CD4-positive, alpha-beta T cell (primary cell): ENCODE results near the gene PGF. TPM values are rescaled to one million over a fixed set of nuclear protein-coding genes. Genes with fewer than 3 reads are reported as not detected.

Experiments
- ATAC-seq: fragments of 200-7000 bp; cut with Tn5 transposase; one replicate; pipeline ENCODE4 v1.10.0; 2022; ENCODE audit warnings: mild to moderate bottlenecking; ENCODE audit not compliant: poor library complexity
- CTCF ChIA-PET: fragments of 350-600 bp; sonication (Branson Sonifier 250); formaldehyde crosslinking; loops from one replicate; lab custom pipeline; 2021; ENCODE audit warnings: antibody characterized with exemption, inconsistent platforms; lab: Charles Lee
- POLR2A ChIA-PET: fragments of 350-600 bp; sonication (Branson Sonifier 250); formaldehyde crosslinking; loops from one replicate; lab custom pipeline; 2021; ENCODE audit warnings: antibody characterized with exemption, inconsistent platforms; lab: Charles Lee
- DNase-seq, 14 experiments: peaks; one replicate each; pipeline ENCODE4 v3.0.0-alpha.2; 2013 to 2020; ENCODE audit warnings: mixed read lengths in 2 of 14
- H3K27ac ChIP-seq, 2 donors: one replicate each; pipeline versions ENCODE4 v1.5.1 to v1.7.0; 2013; ENCODE audit warnings: low read length in 2 of 2, low read depth in 1 of 2, mild to moderate bottlenecking in 1 of 2
- H3K27me3 ChIP-seq, 2 experiments: 1 replicate in 1 of 2; 2 replicates in 1 of 2; pipeline versions ENCODE4 v1.6.1 to v1.7.0; 2013; ENCODE audit warnings: low read length in 2 of 2, control low read depth in 1 of 2, mild to moderate bottlenecking in 1 of 2, moderate library complexity in 1 of 2; ENCODE audit not compliant: insufficient read depth in 2 of 2, control insufficient read depth in 1 of 2
- H3K36me3 ChIP-seq: one replicate; pipeline ENCODE4 v1.6.1; 2013; ENCODE audit warnings: low read length, control low read depth; ENCODE audit not compliant: insufficient read depth
- H3K4me1 ChIP-seq: one replicate; pipeline ENCODE4 v1.6.1; 2013; ENCODE audit warnings: low read length, control low read depth; ENCODE audit not compliant: insufficient read depth
- H3K4me3 ChIP-seq: one replicate; pipeline ENCODE4 v1.5.1; 2013; ENCODE audit warnings: mild to moderate bottlenecking, low read length, moderate library complexity
- H3K9me3 ChIP-seq, 2 experiments: 1 replicate in 1 of 2; 2 replicates in 1 of 2; pipeline versions ENCODE4 v1.6.1 to v1.7.0; 2013; ENCODE audit warnings: low read length in 2 of 2, mild to moderate bottlenecking in 2 of 2, control low read depth in 1 of 2, moderate library complexity in 1 of 2; ENCODE audit not compliant: control insufficient read depth in 1 of 2, insufficient read depth in 1 of 2
- H3K27ac Mint-ChIP-seq: one replicate; pipeline ENCODE4 v1.8.0; 2020; ENCODE audit warnings: mixed read lengths
- H3K27me3 Mint-ChIP-seq: one replicate; pipeline ENCODE4 v1.8.0; 2021; ENCODE audit warnings: mixed read lengths
- H3K36me3 Mint-ChIP-seq: one replicate; pipeline ENCODE4 v1.8.0; 2021; ENCODE audit warnings: low read depth, mixed read lengths
- H3K4me1 Mint-ChIP-seq: one replicate; pipeline ENCODE4 v1.8.0; 2021; ENCODE audit warnings: low read depth, mixed read lengths
- H3K4me3 Mint-ChIP-seq: one replicate; pipeline ENCODE4 v1.8.0; 2020; ENCODE audit warnings: mild to moderate bottlenecking, mixed read lengths
- H3K9me3 Mint-ChIP-seq: one replicate; pipeline ENCODE4 v1.8.0; 2020; ENCODE audit warnings: mixed read lengths
- intact Hi-C, 2 experiments: fragments of 100-400 bp; cut with DNase I in 1 of 2; cut with micrococcal nuclease in 1 of 2; formaldehyde crosslinking; loops; one replicate each; pipeline versions ENCODE4 v1.15.1 to v1.9.0; 2023 to 2025; cut with DNase I, micrococcal nuclease
- total RNA-seq, 174 experiments: library from RNA in 2 of 174; stranded (reverse) in 2 of 174; gene quantifications; one replicate each; pipeline ENCODE4 v1.2.3 and lab custom pipeline; 2021 to 2026
- TF ChIP-seq, protein P1 (sequence below): fragments of 200-600 bp; IDR thresholded peaks from one replicate; pipeline ENCODE4 v1.8.0; 2022; ENCODE audit warnings: antibody characterized with exemption, mild to moderate bottlenecking

PGF gene
- total RNA-seq, 2 experiments from 2014 or later, result 0.11 TPM; not detected in 1

GRCh38 chr14:74922752-74923401 lies 32.5 kb downstream of the PGF start, which contains the start of gene RPS6KL1:
TSS of gene RPS6KL1 (minus strand) at chr14:74923260. CDS start at chr14:74921541, 1,719 bp downstream.
- Mint-ChIP-seq H3K27ac (peak within 1 kb of the TSS; percentile 44), H3K4me3 (peak within 1 kb of the TSS; percentile 72), H3K36me3 (no peaks in the 10 kb centered on the region), H3K27me3 (peaks cover 8% of the 10 kb centered on the region), H3K9me3 (no peaks in the 10 kb centered on the region), H3K4me1 (peaks cover 10% of the 10 kb centered on the region)
- TF ChIP-seq, protein P1, sequence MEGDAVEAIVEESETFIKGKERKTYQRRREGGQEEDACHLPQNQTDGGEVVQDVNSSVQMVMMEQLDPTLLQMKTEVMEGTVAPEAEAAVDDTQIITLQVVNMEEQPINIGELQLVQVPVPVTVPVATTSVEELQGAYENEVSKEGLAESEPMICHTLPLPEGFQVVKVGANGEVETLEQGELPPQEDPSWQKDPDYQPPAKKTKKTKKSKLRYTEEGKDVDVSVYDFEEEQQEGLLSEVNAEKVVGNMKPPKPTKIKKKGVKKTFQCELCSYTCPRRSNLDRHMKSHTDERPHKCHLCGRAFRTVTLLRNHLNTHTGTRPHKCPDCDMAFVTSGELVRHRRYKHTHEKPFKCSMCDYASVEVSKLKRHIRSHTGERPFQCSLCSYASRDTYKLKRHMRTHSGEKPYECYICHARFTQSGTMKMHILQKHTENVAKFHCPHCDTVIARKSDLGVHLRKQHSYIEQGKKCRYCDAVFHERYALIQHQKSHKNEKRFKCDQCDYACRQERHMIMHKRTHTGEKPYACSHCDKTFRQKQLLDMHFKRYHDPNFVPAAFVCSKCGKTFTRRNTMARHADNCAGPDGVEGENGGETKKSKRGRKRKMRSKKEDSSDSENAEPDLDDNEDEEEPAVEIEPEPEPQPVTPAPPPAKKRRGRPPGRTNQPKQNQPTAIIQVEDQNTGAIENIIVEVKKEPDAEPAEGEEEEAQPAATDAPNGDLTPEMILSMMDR, result no peak
- Histone ChIP-seq H3K4me3 (peak within 1 kb of the TSS; percentile 45), H3K27ac (no peak within 1 kb of the TSS), H3K4me1 (peaks cover 16% of the 10 kb centered on the region), H3K36me3 (no peaks in the 10 kb centered on the region), H3K9me3 (no peaks in the 10 kb centered on the region), H3K27me3 (no peaks in the 10 kb centered on the region)
- ChIA-PET CTCF (interaction anchor here (1.4 kb wide), 1 partner anchor 62 kb away, joined by 4 read pairs; no protein-coding TSS in a partner anchor), POLR2A (interaction anchor here (0.6 to 1.2 kb wide), 7 partner anchors 11 to 141 kb away, joined by 3 to 4 read pairs (median 3); partner anchors contain the start of gene ACYP1)
- peak; percentile 37 to 84 (median 56) for DNase-seq
- peak; percentile 97 for ATAC-seq
- intact Hi-C loops, result no loop called here

DNA sequence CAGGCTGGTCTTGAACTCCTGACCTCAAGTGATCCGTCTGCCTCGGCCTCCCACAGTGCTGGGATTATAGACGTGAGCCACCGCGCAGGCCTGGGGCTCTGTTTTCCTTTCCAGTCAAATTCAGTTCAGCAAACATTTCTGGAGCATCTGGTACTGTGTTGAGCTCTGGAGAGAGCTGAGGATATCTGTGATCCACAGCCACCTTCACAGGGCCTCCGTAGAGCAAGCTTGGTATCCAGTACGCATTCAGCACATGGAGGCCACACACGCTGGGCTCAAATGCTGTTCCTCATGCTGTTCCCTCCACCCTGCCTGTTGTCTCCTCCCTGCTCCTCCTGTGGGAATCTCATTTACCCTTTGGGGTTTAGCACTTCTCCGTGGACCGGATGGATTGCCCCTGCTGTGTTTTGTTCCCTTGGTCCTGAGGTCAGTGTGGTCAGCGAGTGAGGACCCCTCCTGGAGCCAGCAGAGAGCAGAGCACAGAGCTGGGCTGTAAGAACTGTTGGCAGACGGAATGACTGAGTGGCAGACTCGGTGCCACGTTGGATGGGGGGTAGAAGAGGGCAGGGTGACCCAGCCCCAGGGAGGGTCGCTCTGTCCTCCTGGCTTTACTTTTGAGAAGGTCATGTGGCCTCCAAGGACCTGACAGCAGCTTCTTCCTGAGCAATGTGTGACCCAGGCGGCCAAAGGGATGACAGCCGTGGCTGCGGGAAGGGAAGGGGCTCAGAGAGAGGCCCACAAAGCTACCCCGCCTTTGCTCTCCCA lies 33.2 kb downstream of the PGF start:
- ChIA-PET CTCF (interaction anchor here (1.0 to 1.4 kb wide), 2 partner anchors 61 to 62 kb away, joined by 3 to 4 read pairs; no protein-coding TSS in a partner anchor), POLR2A (interaction anchor here (1.0 kb wide), 1 partner anchor 40 kb away, joined by 4 read pairs; no protein-coding TSS in a partner anchor)
- intact Hi-C loops, result no loop called here
- no peak for ATAC-seq
- Histone ChIP-seq H3K4me3 (peak overlapping the region; percentile 45), H3K4me1 (peaks cover 16% of the 10 kb centered on the region), H3K27ac (no peak overlapping the region), H3K9me3 (no peaks in the 10 kb centered on the region), H3K27me3 (no peaks in the 10 kb centered on the region), H3K36me3 (no peaks in the 10 kb centered on the region)
- no peaks in the 10 kb centered on the region for H3K36me3 Mint-ChIP-seq
- peak overlapping the region; percentile 72 for H3K4me3 Mint-ChIP-seq
- no peaks in the 10 kb centered on the region for H3K9me3 Mint-ChIP-seq
- peak overlapping the region; percentile 44 for H3K27ac Mint-ChIP-seq
- no peak for DNase-seq
- TF ChIP-seq, protein P1, result no peak
- H3K4me1 Mint-ChIP-seq, result peaks cover 10% of the 10 kb centered on the region
- peaks cover 8% of the 10 kb centered on the region for H3K27me3 Mint-ChIP-seq

GRCh38 chr14:74921053-74921620 lies 34.3 kb downstream of the PGF start:
- no peak overlapping the region for H3K27ac Mint-ChIP-seq
- Histone ChIP-seq H3K27ac (no peak overlapping the region), H3K27me3 (no peaks in the 10 kb centered on the region), H3K36me3 (no peaks in the 10 kb centered on the region), H3K4me3 (no peak overlapping the region), H3K4me1 (peaks cover 16% of the 10 kb centered on the region), H3K9me3 (no peaks in the 10 kb centered on the region)
- intact Hi-C loops, result no loop called here
- CTCF ChIA-PET, result interaction anchor here (1.0 kb wide), 1 partner anchor 60 kb away, joined by 3 read pairs; no protein-coding TSS in a partner anchor
- no peaks in the 10 kb centered on the region for H3K9me3 Mint-ChIP-seq
- peaks cover 8% of the 10 kb centered on the region for H3K27me3 Mint-ChIP-seq
- ATAC-seq, result no peak
- H3K4me3 Mint-ChIP-seq, result peak overlapping the region; percentile 42
- no peaks in the 10 kb centered on the region for H3K36me3 Mint-ChIP-seq
- peaks cover 10% of the 10 kb centered on the region for H3K4me1 Mint-ChIP-seq
- TF ChIP-seq, protein P1, result no peak
- DNase-seq, result no peak
- POLR2A ChIA-PET, result interaction anchor here (0.7 kb wide), 1 partner anchor 76 kb away, joined by 3 read pairs; no protein-coding TSS in a partner anchor
